GM23338 (cell line): ENCODE data around the gene MORC2. TPM values are rescaled to one million over a fixed set of nuclear protein-coding genes. Genes with fewer than 3 reads are reported as not detected.

ENCODE experiments used
- ATAC-seq: fragments of 200-7000 bp; cut with Tn5 transposase; 3 replicates; pipeline ENCODE4 v1.9.1; 2020
- DNase-seq: peaks from one replicate; pipeline ENCODE4 v3.0.0-alpha.2; 2015; ENCODE audit warnings: low spot score
- H2AFZ ChIP-seq: fragments of 200-600 bp; sonication (generic); 2 replicates; pipeline ENCODE4 v1.8.0; 2016; ENCODE audit warnings: antibody characterized with exemption, mild to moderate bottlenecking, moderate library complexity
- H3F3A ChIP-seq: fragments of 200-600 bp; sonication (generic); replicated peaks from 2 replicates; pipeline ENCODE4 v1.8.0; 2017; ENCODE audit warnings: antibody characterized with exemption, mixed run types, low read depth
- H3K27ac ChIP-seq: fragments of 200-600 bp; sonication (generic); 2 replicates; pipeline ENCODE4 v1.6.1; 2016; ENCODE audit warnings: low read depth
- H3K27me3 ChIP-seq: fragments of 200-600 bp; sonication (generic); 2 replicates; pipeline ENCODE4 v1.8.0; 2016; ENCODE audit warnings: mild to moderate bottlenecking, mixed run types, moderate library complexity; ENCODE audit not compliant: insufficient read depth
- H3K36me3 ChIP-seq: fragments of 200-600 bp; sonication (generic); 2 replicates; pipeline ENCODE4 v1.8.0; 2016; ENCODE audit warnings: mild to moderate bottlenecking; ENCODE audit not compliant: insufficient read depth
- H3K4me1 ChIP-seq: fragments of 200-600 bp; sonication (generic); 2 replicates; pipeline ENCODE4 v1.8.0; 2016; ENCODE audit warnings: mild to moderate bottlenecking, moderate library complexity; ENCODE audit not compliant: insufficient read depth
- H3K4me2 ChIP-seq: fragments of 200-600 bp; sonication (generic); 2 replicates; pipeline ENCODE4 v1.7.1; 2017; ENCODE audit warnings: mixed run types
- H3K4me3 ChIP-seq: fragments of 200-600 bp; sonication (generic); 2 replicates; pipeline ENCODE4 v1.6.1; 2016; ENCODE audit warnings: mixed run types
- H3K79me2 ChIP-seq: fragments of 200-600 bp; sonication (generic); replicated peaks from 2 replicates; pipeline ENCODE4 v1.8.0; 2017; ENCODE audit warnings: mild to moderate bottlenecking; ENCODE audit not compliant: insufficient read depth
- H3K9me2 ChIP-seq: fragments of 200-600 bp; sonication (generic); 2 replicates; pipeline ENCODE4 v1.8.0; 2017; ENCODE audit not compliant: insufficient read depth
- H4K20me1 ChIP-seq: fragments of 200-600 bp; sonication (generic); replicated peaks from 2 replicates; pipeline ENCODE4 v1.8.0; 2017; ENCODE audit warnings: mild to moderate bottlenecking; ENCODE audit not compliant: insufficient read depth
- H3K27ac Mint-ChIP-seq: 2 replicates; pipeline ENCODE4 v1.8.0; 2020; ENCODE audit warnings: inconsistent platforms, mild to moderate bottlenecking, moderate library complexity, mixed read lengths
- H3K27me3 Mint-ChIP-seq: 3 replicates; pipeline ENCODE4 v1.8.0; 2022; ENCODE audit warnings: low read depth, mild to moderate bottlenecking, moderate library complexity, mixed read lengths, inconsistent platforms; ENCODE audit not compliant: insufficient read depth, poor library complexity
- H3K36me3 Mint-ChIP-seq: 3 replicates; pipeline ENCODE4 v1.8.0; 2021; ENCODE audit warnings: low read depth, mild to moderate bottlenecking, inconsistent platforms, moderate library complexity, mixed read lengths
- H3K4me1 Mint-ChIP-seq: 3 replicates; pipeline ENCODE4 v1.8.0; 2020; ENCODE audit warnings: mild to moderate bottlenecking, inconsistent platforms, mixed read lengths
- H3K4me3 Mint-ChIP-seq: 3 replicates; pipeline ENCODE4 v1.8.0; 2021; ENCODE audit warnings: moderate library complexity, mild to moderate bottlenecking, inconsistent platforms, mixed read lengths
- H3K9me3 Mint-ChIP-seq: 3 replicates; pipeline ENCODE4 v1.8.0; 2020; ENCODE audit warnings: moderate library complexity, mild to moderate bottlenecking, inconsistent platforms, mixed read lengths
- CREB1 ChIP-seq: fragments of 250-450 bp; sonication (Bioruptor Pico); IDR thresholded peaks from 2 replicates; pipeline ENCODE4 v1.5.0; 2020; ENCODE audit warnings: low read depth, mild to moderate bottlenecking, moderate library complexity
- EZH2phosphoT487 ChIP-seq: fragments of 200-600 bp; sonication (generic); IDR thresholded peaks from one replicate; pipeline ENCODE4 v1.8.1; 2018; ENCODE audit warnings: antibody characterized with exemption; ENCODE audit not compliant: unreplicated experiment
- POLR2AphosphoS5 ChIP-seq: IDR thresholded peaks from 2 replicates; pipeline ENCODE4 v1.6.1; 2016; ENCODE audit warnings: antibody characterized with exemption, low read depth
- polyA plus RNA-seq: library from polyadenylated mRNA; unstranded; fragments of >200 nt; fragmentation: Nextera tagmentation; extraction: Ambion mirVana; gene quantifications from 2 replicates; pipeline ENCODE4 v1.2.1, GENCODE V29; 2016
- total RNA-seq: library from RNA; depleted of rRNA; stranded (reverse); fragments of >200 nt; shearing (Covaris generic); gene quantifications from 2 replicates; pipeline ENCODE4 v1.2.3, GENCODE V29; 2014

Gene MORC2
- total and polyA plus RNA-seq, 2 experiments from 2014 or later: 33.1 to 63.8 TPM

DNA sequence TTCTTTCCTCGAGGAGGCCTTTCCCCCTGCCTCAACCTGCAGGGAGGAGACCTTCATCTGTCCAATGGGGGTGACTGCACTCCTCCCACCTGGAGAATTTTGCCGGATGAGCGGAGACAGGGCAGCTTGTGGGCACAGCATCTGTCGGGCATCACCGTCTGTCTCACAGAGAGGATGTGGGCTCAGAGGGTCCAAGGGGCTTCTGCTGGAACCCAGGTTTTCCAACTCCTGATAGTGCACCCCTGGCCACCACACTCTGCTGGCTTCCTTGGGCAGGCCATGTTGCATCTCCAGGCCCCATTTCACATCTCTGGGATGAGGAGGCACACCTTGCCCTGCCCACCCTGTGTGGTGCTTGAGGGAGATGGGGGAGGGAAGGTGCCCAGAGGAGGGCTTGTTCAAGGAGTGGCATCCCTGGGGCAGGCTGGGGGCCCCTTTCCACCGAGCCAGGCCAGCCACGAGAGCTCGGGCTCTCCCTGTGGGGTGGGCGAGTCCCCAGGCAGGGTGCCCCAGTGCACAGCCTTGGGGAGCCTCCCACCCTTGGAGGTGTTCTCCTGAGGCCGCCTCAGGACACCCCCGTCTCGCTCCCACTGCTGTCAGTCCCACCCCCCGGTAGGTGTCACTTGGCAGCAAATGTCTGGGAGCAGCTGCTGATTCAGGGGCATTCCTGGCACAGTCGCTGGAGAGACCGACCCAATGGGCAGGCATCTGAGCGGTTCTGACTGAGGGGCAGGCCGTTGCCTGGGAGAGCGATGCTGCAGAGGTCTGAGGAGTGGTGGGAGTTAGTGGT, 84.2 kb downstream of the MORC2 start:
- Mint-ChIP-seq H3K36me3 (peaks cover 3% of the 10 kb centered on the region; the same call in 1 of the 3 replicates), H3K27me3 (peaks cover 11% of the 10 kb centered on the region), H3K27ac (no peak overlapping the region)

DNA sequence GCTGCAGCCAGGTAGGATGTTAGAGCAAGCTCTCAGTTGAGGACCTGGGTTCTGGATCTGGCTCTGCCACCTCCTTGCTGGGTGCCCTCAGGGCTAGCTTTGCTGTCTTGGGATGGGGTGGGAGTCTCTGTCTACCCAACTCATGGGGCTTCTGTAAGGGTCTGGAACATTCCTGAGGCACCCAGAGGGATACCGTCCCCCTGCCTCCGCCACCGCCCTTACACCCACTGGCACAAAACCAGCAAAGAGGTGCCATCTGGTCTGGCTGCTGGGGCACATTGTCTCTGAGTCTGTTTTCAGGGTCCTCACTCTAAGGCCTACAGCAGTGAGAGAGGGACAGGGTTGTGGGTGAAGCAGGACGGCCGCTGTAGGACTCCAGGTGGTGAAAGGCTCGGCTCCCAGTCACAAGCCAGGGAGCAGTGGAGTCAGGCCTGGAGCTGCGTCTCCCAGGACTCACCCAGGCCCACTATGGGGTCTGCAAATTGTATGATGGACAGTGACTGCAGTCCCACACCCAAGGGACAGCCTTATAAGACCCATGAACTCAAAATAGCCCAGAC, 84.9 kb downstream of the MORC2 start:
- no peak for TF ChIP-seq EZH2phosphoT487
- no peaks in the 10 kb centered on the region for H3K9me3 Mint-ChIP-seq

More for the DNA sequence above, 84.2 kb downstream of the MORC2 start:
- Histone ChIP-seq H3K9me2 (no peaks in the 10 kb centered on the region), H4K20me1 (no peaks in the 10 kb centered on the region), H3K4me1 (peaks cover 5% of the 10 kb centered on the region; the same call in 1 of the 2 replicates), H3K4me2 (no peak overlapping the region), H3K27me3 (no peaks in the 10 kb centered on the region), H3K4me3 (no peak overlapping the region), H3K27ac (no peak overlapping the region), H3F3A (no peaks in the 10 kb centered on the region), H3K79me2 (no peaks in the 10 kb centered on the region), H3K36me3 (no peaks in the 10 kb centered on the region), H2AFZ (no peak overlapping the region)
- peaks cover 15% of the 10 kb centered on the region for H3K4me1 Mint-ChIP-seq
- DNase-seq: no peak
- TF ChIP-seq POLR2AphosphoS5: no peak
- no peak for ATAC-seq
- H3K4me3 Mint-ChIP-seq: no peak overlapping the region
- no peaks in the 10 kb centered on the region for H3K9me3 Mint-ChIP-seq

DNA sequence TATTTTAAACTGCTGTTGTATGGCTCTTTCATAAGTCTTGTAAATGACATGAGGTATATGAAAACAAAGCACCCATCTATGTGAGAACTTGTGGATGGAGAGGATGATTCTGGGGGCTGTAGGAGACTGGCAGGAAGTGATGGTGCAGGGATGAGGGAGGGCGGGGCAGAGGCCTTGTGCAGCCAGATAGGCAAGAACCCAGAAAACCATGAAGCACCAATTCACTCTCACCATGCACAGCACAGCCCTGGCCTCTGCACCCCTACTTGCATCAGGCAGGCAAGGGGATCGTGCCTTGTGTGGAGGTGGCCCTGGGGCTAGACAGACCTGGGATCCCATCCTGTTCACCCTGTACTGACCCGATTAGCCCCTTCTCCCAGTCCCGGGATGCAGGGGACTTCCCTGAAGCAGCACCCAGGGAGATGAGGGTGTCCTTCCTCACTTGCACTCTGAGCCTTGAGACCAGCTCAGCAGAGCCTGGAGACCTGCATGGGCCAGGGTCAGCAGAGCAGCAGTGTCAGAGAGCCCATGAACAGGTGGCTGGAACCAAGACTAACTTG, 85.5 kb downstream of the MORC2 start:
- H3K4me1 ChIP-seq: peaks cover 5% of the 10 kb centered on the region; the same call in 1 of the 2 replicates
- DNase-seq (no peak), ATAC-seq (no peak)
- Mint-ChIP-seq H3K9me3 (no peaks in the 10 kb centered on the region), H3K27ac (no peak overlapping the region), H3K36me3 (no peaks in the 10 kb centered on the region; the same call in 2 of the 3 replicates), H3K27me3 (peaks cover 6% of the 10 kb centered on the region), H3K4me1 (peaks cover 15% of the 10 kb centered on the region), H3K4me3 (no peak overlapping the region)
- no peak overlapping the region for H3K27ac ChIP-seq
- H3K79me2 ChIP-seq: no peaks in the 10 kb centered on the region
- no peak overlapping the region for H3K4me2 ChIP-seq
- no peak overlapping the region for H2AFZ ChIP-seq
- H3F3A ChIP-seq: no peaks in the 10 kb centered on the region
- H3K27me3 ChIP-seq: no peaks in the 10 kb centered on the region
- no peak overlapping the region for H3K4me3 ChIP-seq
- no peak for TF ChIP-seq POLR2AphosphoS5
- no peak for TF ChIP-seq CREB1 (CRISPR knock-in tag)
- no peaks in the 10 kb centered on the region for H3K9me2 ChIP-seq
- no peaks in the 10 kb centered on the region for H3K36me3 ChIP-seq
- H4K20me1 ChIP-seq: no peaks in the 10 kb centered on the region

More for the DNA sequence above, 84.9 kb downstream of the MORC2 start:
- H3K36me3 ChIP-seq: no peaks in the 10 kb centered on the region
- H3K27me3 ChIP-seq: no peaks in the 10 kb centered on the region
- H3K36me3 Mint-ChIP-seq: no peaks in the 10 kb centered on the region; the same call in 2 of the 3 replicates
- H3K4me1 Mint-ChIP-seq: peaks cover 15% of the 10 kb centered on the region
- no peak overlapping the region for H3K27ac Mint-ChIP-seq
- no peaks in the 10 kb centered on the region for H4K20me1 ChIP-seq
- peaks cover 11% of the 10 kb centered on the region for H3K27me3 Mint-ChIP-seq
- no peak overlapping the region for H3K4me2 ChIP-seq
- no peak overlapping the region for H3K4me3 Mint-ChIP-seq
- H3K9me2 ChIP-seq: no peaks in the 10 kb centered on the region
- ATAC-seq (no peak), DNase-seq (no peak)
- peaks cover 5% of the 10 kb centered on the region; the same call in 1 of the 2 replicates for H3K4me1 ChIP-seq
- no peaks in the 10 kb centered on the region for H3K79me2 ChIP-seq
- H3K4me3 ChIP-seq: no peak overlapping the region
- H2AFZ ChIP-seq: no peak overlapping the region
- H3F3A ChIP-seq: no peaks in the 10 kb centered on the region
- H3K27ac ChIP-seq: no peak overlapping the region
